Stimulated activated CD4-positive, alpha-beta T cell treated with anti-CD3 and anti-CD28 coated beads, Interleukin-15, amount 100 ng/mL, for 24 hours (primary cell): ENCODE results near the gene ADNP.

Experiments used
- DNase-seq: peaks from one replicate; pipeline ENCODE4 v3.0.0-alpha.2; 2020

Gene ADNP

DNA sequence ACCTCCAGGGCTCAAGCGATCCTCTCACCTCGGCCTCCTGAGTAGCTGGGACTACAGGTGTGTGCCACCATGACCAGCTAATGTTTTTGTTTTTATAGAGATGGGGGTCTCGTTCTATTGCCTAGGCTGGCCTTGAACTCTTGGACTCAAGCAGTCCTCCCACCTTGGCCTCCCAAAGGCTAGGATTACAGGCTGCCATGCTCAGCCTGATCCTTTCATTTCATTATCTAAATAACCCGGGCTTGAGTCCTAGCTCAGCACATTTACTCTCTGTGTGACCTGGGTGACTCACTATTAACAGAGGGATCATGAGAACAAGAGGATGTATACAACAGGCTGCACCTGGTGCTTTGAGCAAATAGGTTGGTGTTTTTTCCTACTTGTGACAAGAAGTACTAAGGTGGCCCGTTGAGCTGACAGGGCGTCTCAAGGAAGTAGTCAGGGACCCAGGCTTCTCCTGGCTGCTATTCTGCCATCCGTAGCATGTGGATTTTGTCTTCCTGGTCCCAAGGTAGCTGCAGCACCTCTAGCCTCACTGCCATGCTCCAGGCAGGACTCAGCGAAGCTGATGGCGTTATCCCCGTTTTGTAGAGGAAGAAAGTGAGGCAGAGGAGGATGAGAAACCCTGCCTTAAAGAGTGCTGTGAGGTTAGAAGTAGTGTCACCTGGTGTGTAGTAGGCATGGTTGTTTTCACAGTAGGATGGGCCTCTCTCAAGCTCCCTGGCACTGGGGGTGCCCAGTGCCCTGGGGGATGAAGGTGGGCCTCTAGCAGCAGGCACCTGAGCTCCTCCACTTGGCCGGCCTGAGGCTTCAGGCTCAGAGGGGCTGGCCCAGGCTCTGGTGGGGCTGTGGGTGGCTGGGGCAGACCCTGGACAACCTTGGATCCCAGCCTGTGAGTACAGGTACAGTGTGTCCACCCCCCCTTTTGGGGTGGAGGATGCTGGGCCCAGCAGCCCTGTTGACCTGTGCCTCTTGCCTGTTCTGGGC is 62.4 kb downstream of the ADNP start:
- DNase-seq: no peak

DNA sequence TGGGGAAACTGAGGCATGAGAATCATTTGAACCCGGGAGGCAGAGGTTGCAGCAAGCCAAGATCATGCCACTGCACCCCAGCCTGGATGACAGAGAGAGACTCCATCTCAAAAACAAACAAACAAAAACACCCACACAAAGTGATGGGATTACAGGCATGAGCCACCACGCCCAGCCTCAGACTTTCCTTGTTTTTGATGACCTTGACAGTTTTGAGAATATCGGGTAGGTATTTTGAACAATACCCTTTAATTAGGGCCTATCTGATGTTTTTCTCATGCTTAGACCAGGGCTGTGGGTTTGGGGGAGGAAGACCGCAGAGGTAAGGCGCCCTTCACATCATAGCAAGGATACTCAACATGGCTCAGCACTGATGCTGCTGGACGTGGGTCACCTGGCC is 63.4 kb downstream of the ADNP start:
- DNase-seq: no peak

DNA sequence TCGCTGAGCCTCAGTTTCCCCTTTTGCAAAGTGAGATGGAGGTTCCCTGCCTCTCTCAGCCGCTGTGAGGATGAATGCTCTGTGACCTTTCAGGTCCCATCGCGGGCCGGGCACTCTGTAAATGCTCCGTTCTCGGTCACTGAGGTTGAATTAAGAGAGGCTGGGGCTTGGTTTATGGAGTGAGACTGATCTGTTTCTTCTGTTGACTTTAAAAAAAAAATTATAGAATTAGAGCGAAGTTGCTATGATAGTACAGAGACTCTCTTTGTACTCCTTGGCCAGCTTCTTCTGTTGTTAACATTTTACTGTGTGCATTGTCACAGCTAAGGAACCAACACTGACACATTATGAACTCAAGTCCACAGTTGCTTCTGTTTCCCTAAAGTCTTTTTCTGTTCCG is 64.4 kb downstream of the ADNP start:
- DNase-seq: no peak

DNA sequence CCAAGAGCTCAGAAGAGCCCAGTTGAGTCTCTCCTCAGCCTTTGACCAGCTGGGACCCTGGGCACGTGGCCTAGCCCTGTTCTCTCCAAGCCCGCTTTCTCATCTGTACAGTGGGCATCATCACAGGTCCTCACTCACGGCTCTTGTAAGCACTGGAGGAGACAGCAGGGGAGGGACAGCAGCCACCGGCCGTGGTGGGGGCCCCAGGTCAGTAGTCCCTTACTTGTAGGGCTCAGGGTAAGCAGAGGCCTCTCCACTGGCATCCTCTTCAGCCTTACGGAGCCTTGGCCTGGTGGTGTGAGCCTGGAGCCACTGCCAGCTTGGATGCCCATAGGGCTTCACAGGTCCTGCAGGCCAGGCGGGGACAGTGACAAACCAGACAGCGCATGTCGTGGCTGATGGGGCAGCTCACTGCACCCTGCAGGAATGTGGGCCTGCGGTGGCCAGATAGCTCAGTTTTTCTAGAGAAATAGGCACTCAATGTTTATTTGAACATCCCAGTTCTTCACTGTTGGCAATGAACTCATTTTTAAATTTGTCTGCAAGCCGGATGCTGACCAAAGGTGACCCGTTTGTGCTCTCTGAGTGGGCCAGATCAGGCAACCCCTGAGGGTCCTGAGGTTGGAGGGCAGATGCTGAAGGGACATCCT is 65.1 kb downstream of the ADNP start:
- DNase-seq: no peak

GRCh38 chr20:50865591-50865990 is 65.6 kb downstream of the ADNP start:
- DNase-seq: no peak

DNA sequence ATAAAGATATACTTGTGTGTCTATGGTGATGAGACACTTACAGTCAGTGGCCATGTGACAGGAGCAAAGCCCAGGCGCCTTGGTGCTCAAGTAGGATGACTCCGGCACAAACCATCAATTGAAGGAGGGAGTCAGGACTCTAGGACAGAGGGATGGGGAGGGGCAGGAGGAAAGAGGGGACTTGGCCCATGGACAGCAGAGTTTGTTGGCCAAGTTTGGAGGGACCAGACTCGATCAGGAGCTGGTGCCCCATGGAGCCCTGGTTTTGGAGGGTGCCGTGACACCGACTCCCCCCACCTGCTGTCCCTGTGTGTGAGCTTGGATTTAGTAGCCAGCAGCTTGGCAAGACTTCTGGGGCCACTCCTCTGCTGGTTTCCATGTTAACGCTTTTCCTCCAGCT is 66.1 kb downstream of the ADNP start:
- DNase-seq: no peak

GRCh38 chr20:50862546-50862945 is 68.7 kb downstream of the ADNP start:
- DNase-seq: no peak

DNA sequence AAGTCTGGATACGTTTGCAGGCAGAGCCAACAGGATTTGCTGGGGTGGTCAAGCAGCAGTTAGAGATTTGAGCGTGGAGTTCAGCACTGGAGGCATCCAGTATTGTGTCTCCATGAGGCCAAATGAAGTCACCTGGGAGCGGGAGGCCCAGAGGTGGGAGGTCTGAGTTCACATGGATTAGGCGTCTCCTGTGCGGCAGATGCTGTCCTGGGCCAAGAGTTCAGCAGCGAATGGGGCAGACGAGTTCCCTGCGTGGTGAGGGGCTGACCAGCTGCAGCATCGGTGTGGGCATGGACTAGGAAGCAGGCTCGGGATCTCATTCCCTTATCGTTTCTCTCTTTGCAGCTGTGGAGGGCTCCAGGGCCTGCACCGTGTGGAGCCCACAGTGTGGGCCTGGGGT is 70.2 kb downstream of the ADNP start:
- no peak for DNase-seq

- DNase-seq: no peak
Observed at GRCh38 chr20:50859161-50859560, 72.1 kb downstream of the ADNP start.

GRCh38 chr20:50858525-50858924 is 72.7 kb downstream of the ADNP start:
- no peak for DNase-seq

DNA sequence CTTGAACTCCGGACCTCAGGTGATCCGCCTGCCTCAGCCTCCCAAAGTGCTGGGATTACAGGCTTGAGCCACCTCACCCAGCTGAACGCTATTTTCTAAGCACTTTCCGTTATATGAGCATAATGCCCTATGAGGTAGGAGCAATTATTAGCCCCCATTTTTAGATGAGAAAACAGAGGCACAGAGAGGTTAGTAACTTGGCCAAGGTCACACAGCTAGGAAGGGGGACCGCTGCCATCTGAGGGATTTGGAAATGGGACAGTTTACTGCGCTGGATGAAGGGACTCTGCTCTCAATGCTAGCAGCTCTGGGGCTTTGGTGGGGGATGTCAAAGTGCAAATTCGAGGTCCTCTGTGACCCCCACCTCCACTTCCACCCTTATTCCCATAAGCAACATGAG is 73.9 kb downstream of the ADNP start:
- no peak for DNase-seq

GRCh38 chr20:50856475-50857041 is 74.7 kb downstream of the ADNP start:
- DNase-seq: no peak

DNA sequence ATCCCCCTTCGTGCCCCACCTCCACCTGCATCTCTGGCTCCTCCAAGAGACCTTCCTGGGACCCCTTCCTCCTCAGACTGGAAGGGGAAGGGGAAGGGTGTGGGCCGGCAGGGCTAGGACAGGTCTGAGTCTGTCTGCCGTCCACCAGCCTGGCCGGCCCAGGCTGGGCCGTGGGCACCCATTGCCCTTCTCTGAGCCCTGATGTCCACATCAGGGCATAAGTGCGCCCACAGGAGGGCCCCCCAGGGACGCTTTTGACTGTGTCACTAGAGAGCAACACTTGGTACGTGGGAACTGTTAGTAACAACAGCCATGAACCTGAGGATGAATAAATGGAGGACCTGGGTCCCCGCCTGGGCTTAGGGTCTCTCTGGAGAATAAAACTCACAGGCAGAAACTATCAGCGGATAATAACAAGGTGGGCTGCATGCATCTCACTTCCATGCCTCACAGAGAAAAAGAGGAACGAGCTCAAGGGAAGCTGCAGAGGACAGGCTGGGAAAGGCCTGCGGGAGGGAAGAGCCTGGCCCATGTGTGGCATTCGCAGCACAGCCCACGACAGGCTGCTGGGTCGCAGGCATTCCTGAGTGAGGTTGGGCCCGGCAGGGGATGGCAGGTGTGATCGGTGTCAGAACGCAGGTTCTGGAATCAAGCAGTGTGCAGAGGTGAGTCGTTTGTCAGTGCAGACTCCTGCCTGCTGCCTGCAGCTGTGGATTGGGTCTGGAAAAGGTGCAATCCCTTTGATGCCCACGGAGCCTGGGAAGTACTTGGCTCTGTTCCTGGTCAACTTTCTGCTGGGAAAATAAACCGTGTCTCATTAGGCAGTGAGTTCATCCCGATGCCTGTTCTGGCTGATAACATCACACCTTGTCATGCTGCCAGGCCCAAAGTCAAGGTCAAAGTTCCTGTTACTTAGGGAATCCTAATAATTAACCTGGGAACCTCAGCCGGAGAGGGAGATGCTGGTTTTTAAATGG is 75.5 kb downstream of the ADNP start:
- no peak for DNase-seq

GRCh38 chr20:50854506-50855249 is 76.6 kb downstream of the ADNP start:
- no peak for DNase-seq

- DNase-seq: no peak
Observed at GRCh38 chr20:50852085-50852484, 79.2 kb downstream of the ADNP start.

- no peak for DNase-seq
Observed at GRCh38 chr20:50850721-50851286, 80.4 kb downstream of the ADNP start.

DNA sequence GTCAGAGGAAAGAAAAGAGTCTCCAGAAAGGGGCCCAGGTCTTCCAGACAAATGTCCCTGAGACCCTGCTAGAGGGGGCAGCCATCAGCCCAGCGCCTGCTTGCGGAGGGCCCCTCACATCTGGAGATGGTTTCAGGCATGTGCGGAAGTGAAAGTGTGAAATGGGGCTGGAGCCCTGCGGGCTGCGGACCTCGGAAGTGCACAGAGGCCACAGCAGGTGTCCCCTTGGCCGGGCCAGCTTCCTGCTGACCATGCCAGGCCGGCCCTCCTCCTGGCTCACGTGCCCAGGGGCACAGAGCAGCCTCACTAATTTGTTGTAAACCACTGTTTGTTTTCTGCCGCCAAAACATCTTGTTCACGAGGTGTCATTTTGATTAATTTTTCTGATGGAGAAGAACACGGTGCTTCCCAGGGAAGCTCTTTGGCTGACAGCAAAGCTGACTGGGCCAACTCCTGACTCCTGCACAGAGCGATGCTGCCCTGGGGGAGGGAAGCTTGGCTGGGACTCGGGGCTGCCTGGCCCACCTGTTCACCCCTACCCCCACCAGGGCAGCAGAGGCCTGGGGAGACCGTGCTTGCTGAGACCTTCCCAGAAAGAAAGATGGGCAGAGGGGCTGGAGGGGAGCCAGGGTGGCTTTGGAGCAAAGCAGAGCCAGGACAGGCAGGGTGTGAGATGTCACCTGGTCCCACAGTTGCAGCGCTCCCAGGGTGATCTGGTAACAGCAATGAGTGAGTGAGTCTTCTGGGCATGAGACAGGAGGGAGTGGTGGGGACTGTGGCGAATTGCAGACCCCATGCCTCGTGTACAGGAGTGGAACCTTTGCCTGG is 82.2 kb downstream of the ADNP start:
- no peak for DNase-seq

GRCh38 chr20:50848341-50848808 is 82.9 kb downstream of the ADNP start:
- DNase-seq: no peak

DNA sequence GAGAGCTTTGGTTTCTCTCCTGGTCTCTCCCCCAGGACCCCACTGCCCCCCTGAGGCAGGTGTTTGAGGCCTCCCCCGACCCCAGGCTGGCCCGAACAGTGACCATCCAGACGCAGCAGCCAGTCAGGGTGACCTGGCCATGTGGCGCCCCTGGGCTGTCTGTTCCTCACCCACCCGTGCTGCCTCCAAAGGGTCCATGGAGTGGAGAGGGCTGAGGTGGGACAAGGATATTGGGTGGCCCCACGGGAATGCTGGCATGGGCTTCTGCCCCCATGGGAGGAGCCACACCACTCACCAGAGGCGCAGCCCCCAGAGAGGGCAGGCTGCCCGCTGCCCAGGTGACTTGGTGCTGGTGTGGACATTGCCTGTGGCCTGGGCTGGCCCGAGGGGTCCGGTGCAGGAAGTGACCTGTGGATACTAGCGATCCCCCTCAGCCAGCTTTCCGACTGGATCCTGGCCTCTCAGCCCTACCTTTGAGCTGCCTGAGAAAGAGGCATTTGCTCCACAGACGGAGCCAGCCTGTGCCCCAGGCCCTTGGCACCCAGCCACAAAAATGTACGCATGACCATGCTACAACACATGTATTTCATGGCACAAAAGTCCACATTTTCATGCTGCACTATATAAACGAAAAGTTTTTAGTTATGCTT is 85.5 kb downstream of the ADNP start:
- no peak for DNase-seq
